ENCODE data around the gene RBX1. TPM values are rescaled to one million over a fixed set of nuclear protein-coding genes. Genes with fewer than 3 reads are reported as not detected.

RBX1 gene
- total and polyA plus RNA-seq, 2 experiments from 2014 or later: 31.7 to 340 TPM

DNA sequence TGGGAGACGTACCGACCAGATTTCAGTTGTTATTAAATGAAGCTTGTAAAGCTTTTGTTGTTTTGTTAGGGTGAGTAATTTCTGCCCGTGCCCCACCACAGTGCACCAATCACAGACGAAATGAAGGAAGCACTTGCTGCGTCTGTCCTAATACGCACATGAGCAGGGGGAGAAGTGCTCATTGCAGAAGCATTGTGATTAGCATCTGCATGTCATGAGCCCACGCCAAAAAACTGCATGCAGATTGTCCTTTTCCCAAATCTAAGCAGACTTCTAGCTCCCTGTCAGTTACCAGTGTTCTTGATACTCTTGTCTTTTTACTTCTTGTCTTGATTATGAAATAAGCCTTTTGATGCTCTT is 15.5 kb downstream of the RBX1 start:
- ATAC-seq (no peak), DNase-seq (ENCODE audit: low spot score) (no peak)
- TF ChIP-seq NANOG (IDR thresholded peaks at IDR 0.05; ENCODE audit: borderline replicate concordance): no peak
- no peak overlapping the region for H2AFZ ChIP-seq
- peaks cover 16% of the 10 kb centered on the region for H3K36me3 ChIP-seq (ENCODE audit: insufficient read depth)
- H4K20me1 ChIP-seq (replicated peaks; ENCODE audit: insufficient read depth): peaks cover 27% of the 10 kb centered on the region
- H3K27ac Mint-ChIP-seq: no peak overlapping the region
- peaks cover 65% of the 10 kb centered on the region for H3K36me3 Mint-ChIP-seq (ENCODE audit: low read depth)
- no peaks in the 10 kb centered on the region for H3K9me2 ChIP-seq (ENCODE audit: insufficient read depth)
- no peaks in the 10 kb centered on the region for H3K27me3 ChIP-seq (ENCODE audit: insufficient read depth)
- H3K4me3 ChIP-seq: no peak overlapping the region
- no peaks in the 10 kb centered on the region for H3K4me1 Mint-ChIP-seq
- no peaks in the 10 kb centered on the region for H3F3A ChIP-seq (replicated peaks; ENCODE audit: low read depth)
- H3K79me2 ChIP-seq (replicated peaks; ENCODE audit: insufficient read depth): peaks cover 28% of the 10 kb centered on the region
- H3K27ac ChIP-seq (ENCODE audit: low read depth): no peak overlapping the region
- peaks cover 1% of the 10 kb centered on the region for H3K27me3 Mint-ChIP-seq (ENCODE audit: insufficient read depth, low read depth, poor library complexity)
- no peaks in the 10 kb centered on the region; the same call in 2 of the 3 replicates for H3K9me3 Mint-ChIP-seq
- H3K4me1 ChIP-seq (ENCODE audit: insufficient read depth): no peaks in the 10 kb centered on the region
- H3K4me2 ChIP-seq: no peak overlapping the region
- no peak overlapping the region for H3K4me3 Mint-ChIP-seq

- ATAC-seq (no peak), DNase-seq (ENCODE audit: low spot score) (peak; percentile 22)
- Histone ChIP-seq H3K9me2 (ENCODE audit: insufficient read depth) (no peaks in the 10 kb centered on the region), H3K27me3 (ENCODE audit: insufficient read depth) (no peaks in the 10 kb centered on the region), H3K79me2 (replicated peaks; ENCODE audit: insufficient read depth) (peaks cover 23% of the 10 kb centered on the region), H3K36me3 (ENCODE audit: insufficient read depth) (peaks cover 16% of the 10 kb centered on the region), H3K4me1 (ENCODE audit: insufficient read depth) (no peaks in the 10 kb centered on the region), H3K4me3 (no peak overlapping the region), H2AFZ (no peak overlapping the region), H4K20me1 (replicated peaks; ENCODE audit: insufficient read depth) (peaks cover 22% of the 10 kb centered on the region), H3F3A (replicated peaks; ENCODE audit: low read depth) (no peaks in the 10 kb centered on the region), H3K27ac (ENCODE audit: low read depth) (no peak overlapping the region), H3K4me2 (no peak overlapping the region)
- Mint-ChIP-seq H3K4me3 (no peak overlapping the region), H3K27me3 (ENCODE audit: insufficient read depth, low read depth, poor library complexity) (peaks cover 1% of the 10 kb centered on the region), H3K27ac (no peak overlapping the region), H3K36me3 (ENCODE audit: low read depth) (peaks cover 60% of the 10 kb centered on the region), H3K9me3 (no peaks in the 10 kb centered on the region; the same call in 2 of the 3 replicates), H3K4me1 (no peaks in the 10 kb centered on the region)
- no peak for TF ChIP-seq ETS1 (IDR thresholded peaks at IDR 0.05)
- TF ChIP-seq CREB1 (CRISPR knock-in tag; IDR thresholded peaks at IDR 0.05; ENCODE audit: low read depth): no peak
- no peak for TF ChIP-seq REST (IDR thresholded peaks at IDR 0.05; ENCODE audit: unreplicated experiment)
- no peak for TF ChIP-seq CTCF (conservative IDR thresholded peaks at IDR 0.05; ENCODE audit: low read depth in 2 of 2)
- TF ChIP-seq EZH2 (IDR thresholded peaks at IDR 0.05; ENCODE audit: low read depth, unreplicated experiment): no peak
- no peak for TF ChIP-seq POLR2AphosphoS5 (IDR thresholded peaks at IDR 0.05; ENCODE audit: low read depth)
- no peak for TF ChIP-seq ZNF114 (CRISPR knock-in tag; IDR thresholded peaks at IDR 0.05)
- TF ChIP-seq NANOG (IDR thresholded peaks at IDR 0.05; ENCODE audit: borderline replicate concordance): no peak
Observed at GRCh38 chr22:40967111-40967760, 16.1 kb downstream of the RBX1 start.
